Measurements from ENCODE around the gene PDILT. TPM values are rescaled to one million over a fixed set of nuclear protein-coding genes. Genes with fewer than 3 reads are reported as not detected.

The PDILT gene
- total RNA-seq, 1 experiment from 2014 or later: not detected

DNA sequence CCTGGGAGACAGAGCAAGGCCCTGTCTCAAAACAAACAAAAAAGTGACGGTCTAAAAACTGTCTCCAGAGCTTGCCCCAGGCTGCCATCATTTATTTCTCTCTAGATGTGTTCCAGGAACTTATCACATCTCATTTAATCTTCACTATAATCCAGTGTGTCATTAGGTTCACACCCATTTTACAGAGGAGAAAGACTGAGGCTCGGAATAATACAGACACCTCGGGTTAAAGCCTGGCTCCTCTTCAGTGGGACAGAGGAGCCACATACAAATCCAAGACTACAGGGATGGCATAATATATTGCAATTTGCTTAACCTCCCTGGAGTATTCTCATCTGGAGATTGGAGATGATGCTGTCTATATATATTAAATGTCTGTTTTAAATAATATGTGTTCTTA is 5.9 kb downstream of the PDILT start:
- no peak overlapping the region for H3K4me2 ChIP-seq (ENCODE audit: insufficient read depth, insufficient read length, low read length)

More for the DNA sequence above, 5.9 kb downstream of the PDILT start:
- no peak overlapping the region for H2BK5ac ChIP-seq (ENCODE audit: insufficient read length, low read length)
- H4K20me1 ChIP-seq (ENCODE audit: control insufficient read depth, insufficient read depth, insufficient read length): no peaks in the 10 kb centered on the region
- H3K18ac ChIP-seq (ENCODE audit: insufficient read length, low read depth, low read length): no peak overlapping the region
- no peak overlapping the region for H3K9ac ChIP-seq (ENCODE audit: extremely low read depth, insufficient read length, low read length)
- H3K27ac ChIP-seq (ENCODE audit: insufficient read length, low read depth, low read length): no peak overlapping the region
- H3K36me3 Mint-ChIP-seq (ENCODE audit: insufficient read depth in 1 of 3, low read depth in 3 of 3): no peaks in the 10 kb centered on the region
- no peak overlapping the region for H3K14ac ChIP-seq (ENCODE audit: insufficient read depth, low read length)
- H3K23ac ChIP-seq (ENCODE audit: insufficient read length, low read depth, low read length): no peak overlapping the region
- DNase-seq: no peak
- H4K91ac ChIP-seq (ENCODE audit: insufficient read length, low read depth, low read length): no peak overlapping the region
- TF ChIP-seq, protein P1, sequence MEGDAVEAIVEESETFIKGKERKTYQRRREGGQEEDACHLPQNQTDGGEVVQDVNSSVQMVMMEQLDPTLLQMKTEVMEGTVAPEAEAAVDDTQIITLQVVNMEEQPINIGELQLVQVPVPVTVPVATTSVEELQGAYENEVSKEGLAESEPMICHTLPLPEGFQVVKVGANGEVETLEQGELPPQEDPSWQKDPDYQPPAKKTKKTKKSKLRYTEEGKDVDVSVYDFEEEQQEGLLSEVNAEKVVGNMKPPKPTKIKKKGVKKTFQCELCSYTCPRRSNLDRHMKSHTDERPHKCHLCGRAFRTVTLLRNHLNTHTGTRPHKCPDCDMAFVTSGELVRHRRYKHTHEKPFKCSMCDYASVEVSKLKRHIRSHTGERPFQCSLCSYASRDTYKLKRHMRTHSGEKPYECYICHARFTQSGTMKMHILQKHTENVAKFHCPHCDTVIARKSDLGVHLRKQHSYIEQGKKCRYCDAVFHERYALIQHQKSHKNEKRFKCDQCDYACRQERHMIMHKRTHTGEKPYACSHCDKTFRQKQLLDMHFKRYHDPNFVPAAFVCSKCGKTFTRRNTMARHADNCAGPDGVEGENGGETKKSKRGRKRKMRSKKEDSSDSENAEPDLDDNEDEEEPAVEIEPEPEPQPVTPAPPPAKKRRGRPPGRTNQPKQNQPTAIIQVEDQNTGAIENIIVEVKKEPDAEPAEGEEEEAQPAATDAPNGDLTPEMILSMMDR (conservative IDR thresholded peaks at IDR 0.05): no peak
- H3K79me2 ChIP-seq (ENCODE audit: insufficient read depth, low read length): no peaks in the 10 kb centered on the region
- no peaks in the 10 kb centered on the region for H3K9me3 Mint-ChIP-seq
- H2BK20ac ChIP-seq (ENCODE audit: low read depth, low read length, poor library complexity, severe bottlenecking): no peak overlapping the region
- no peak overlapping the region for H2BK120ac ChIP-seq (ENCODE audit: low read depth, low read length, poor library complexity, severe bottlenecking)
- no peak overlapping the region for H3K4ac ChIP-seq (ENCODE audit: low read depth, low read length)
- H3T11ph ChIP-seq (ENCODE audit: low read length): no peak overlapping the region
- no peak overlapping the region for H2AK5ac ChIP-seq (ENCODE audit: insufficient read length, low read length)
- H3K79me1 ChIP-seq (ENCODE audit: insufficient read depth, low read depth, low read length, poor library complexity, severe bottlenecking): no peaks in the 10 kb centered on the region
- H3K27me3 ChIP-seq (ENCODE audit: insufficient read depth, low read length): no peaks in the 10 kb centered on the region
- no peaks in the 10 kb centered on the region for H3K9me3 ChIP-seq (ENCODE audit: control insufficient read depth, low read depth, low read length)
- 0 out of 7 replicates have a peak overlapping the region, but pooled peaks of 1 of the 3 experiments have one; percentile 48 for H3K27ac Mint-ChIP-seq
- no peak overlapping the region for H4K8ac ChIP-seq (replicated peaks; ENCODE audit: insufficient read length, low read depth, low read length)
- no peak overlapping the region for H4K5ac ChIP-seq (ENCODE audit: insufficient read length, low read depth, low read length)
- no peaks in the 10 kb centered on the region; the same call in 1 of the 2 replicates for H3K4me1 ChIP-seq (ENCODE audit: insufficient read depth, low read length)
- H3K4me3 Mint-ChIP-seq: no peak overlapping the region
- peaks cover 3 to 5% of the 10 kb centered on the region in 2 experiments for H3K4me1 Mint-ChIP-seq
- H3K27me3 Mint-ChIP-seq (ENCODE audit: low read depth): no peaks in the 10 kb centered on the region
- no peak overlapping the region for H2BK12ac ChIP-seq (ENCODE audit: insufficient read length, low read depth, low read length)
- no peak overlapping the region for H2BK15ac ChIP-seq (ENCODE audit: low read depth, low read length)
- no peak overlapping the region for H3K56ac ChIP-seq (ENCODE audit: insufficient read length, low read depth, low read length)
- WGBS (ENCODE audit: extremely low coverage, insufficient read length, low lambda C conversion rate): no CpG with 5 or more reads among the region's 3 CpGs
- no peaks in the 10 kb centered on the region for H3K23me2 ChIP-seq (ENCODE audit: insufficient read length, low read depth, low read length, poor library complexity, severe bottlenecking)
- no peak overlapping the region for H2AFZ ChIP-seq (ENCODE audit: low read length)

All from H9 (cell line).